Activated T-cell treated with anti-CD3 and anti-CD28 coated beads, Interleukin-2, amount 50 U/mL, for 24 hours (primary cell): Measurements from ENCODE around the gene CYB561.

Source experiments
- DNase-seq: peaks from one replicate; pipeline ENCODE4 v3.0.0-alpha.2; 2020
- H3K27ac Mint-ChIP-seq: 2 replicates; pipeline ENCODE4 v1.8.0; 2020; ENCODE audit warnings: mild to moderate bottlenecking, mixed read lengths
- H3K27me3 Mint-ChIP-seq: 2 replicates; pipeline ENCODE4 v1.8.0; 2020; ENCODE audit warnings: mixed read lengths
- H3K36me3 Mint-ChIP-seq: 2 replicates; pipeline ENCODE4 v1.8.0; 2020; ENCODE audit warnings: low read depth, mixed read lengths
- H3K4me1 Mint-ChIP-seq: 2 replicates; pipeline ENCODE4 v1.8.0; 2020; ENCODE audit warnings: low read depth, mixed read lengths
- H3K4me3 Mint-ChIP-seq: 2 replicates; pipeline ENCODE4 v1.8.0; 2020; ENCODE audit warnings: mild to moderate bottlenecking, moderate library complexity, mixed read lengths
- H3K9me3 Mint-ChIP-seq: 2 replicates; pipeline ENCODE4 v1.8.0; 2020; ENCODE audit warnings: mixed read lengths

CYB561 gene, protein sequence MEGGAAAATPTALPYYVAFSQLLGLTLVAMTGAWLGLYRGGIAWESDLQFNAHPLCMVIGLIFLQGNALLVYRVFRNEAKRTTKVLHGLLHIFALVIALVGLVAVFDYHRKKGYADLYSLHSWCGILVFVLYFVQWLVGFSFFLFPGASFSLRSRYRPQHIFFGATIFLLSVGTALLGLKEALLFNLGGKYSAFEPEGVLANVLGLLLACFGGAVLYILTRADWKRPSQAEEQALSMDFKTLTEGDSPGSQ

DNA sequence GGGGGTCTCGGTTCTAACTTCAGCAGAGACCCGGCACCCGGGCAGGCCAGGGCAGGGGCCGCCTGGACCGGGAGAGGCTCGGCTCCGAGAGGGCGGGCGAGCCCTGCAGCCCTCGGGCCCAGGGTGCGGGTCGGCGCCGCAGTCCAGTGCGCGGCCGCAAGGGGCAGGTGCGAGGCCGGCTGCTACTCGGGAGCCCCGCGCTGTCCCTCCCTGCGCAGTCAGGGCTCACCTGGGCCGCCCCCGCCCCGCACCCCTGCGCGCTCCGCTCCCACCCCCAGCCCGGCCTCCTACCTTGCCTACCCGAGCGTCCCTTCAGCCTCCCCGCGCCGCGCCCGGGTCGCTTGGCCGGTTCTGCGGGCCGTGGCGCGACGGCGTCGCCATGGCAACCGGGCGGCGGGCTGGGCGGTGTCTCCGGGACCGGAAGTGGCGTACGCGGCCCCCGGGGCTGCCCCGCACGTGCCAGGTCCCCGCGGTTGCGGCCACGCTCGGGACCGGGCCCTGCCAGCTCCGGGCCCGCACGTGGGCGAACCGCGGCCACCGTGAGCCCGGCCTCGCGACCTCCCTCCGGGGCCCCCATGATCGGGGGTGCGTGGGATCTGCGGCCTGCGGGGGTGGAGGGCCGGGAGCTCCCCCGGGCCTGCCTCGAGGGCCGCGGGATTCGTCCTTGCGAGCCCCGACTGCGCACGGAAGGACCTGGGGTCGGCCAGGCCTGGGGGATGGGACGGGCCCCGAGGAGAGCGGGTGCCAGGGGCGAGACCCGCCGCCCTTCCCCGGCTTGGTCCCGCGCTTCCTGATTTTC, at the start of gene CYB561:
TSS of gene CYB561 (minus strand) at position 353 of the 799 bp plus-strand sequence. CDS start 8,759 bp downstream, outside the sequence.
- Mint-ChIP-seq H3K9me3 (no peaks in the 10 kb centered on the region), H3K4me3 (peak within 1 kb of the TSS; percentile 63), H3K4me1 (peaks cover 28% of the 10 kb centered on the region), H3K27ac (peak within 1 kb of the TSS; percentile 84), H3K27me3 (peaks cover 3% of the 10 kb centered on the region), H3K36me3 (no peaks in the 10 kb centered on the region)
- DNase-seq = peak; percentile 87

DNA sequence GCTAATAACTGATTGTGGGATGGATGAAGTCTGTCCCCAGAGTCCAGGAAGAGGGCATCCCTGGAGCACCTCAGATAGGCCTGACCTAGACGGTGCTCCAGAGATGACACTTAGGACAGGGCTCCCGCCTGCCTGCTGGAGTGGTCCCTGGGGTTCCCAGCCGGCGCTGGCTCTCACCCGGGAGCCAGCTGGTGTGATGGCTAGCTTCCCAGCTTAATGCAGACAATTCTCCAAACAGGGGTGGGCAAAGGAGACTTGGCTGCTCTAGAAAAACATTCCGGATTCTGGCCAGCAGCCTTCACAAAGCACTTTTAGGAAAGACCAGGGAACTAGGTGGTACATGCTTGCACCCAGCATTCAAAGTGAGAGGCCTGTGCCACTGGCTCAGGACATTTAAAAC, 49.4 kb upstream of the CYB561 start:
- DNase-seq = no peak
- Mint-ChIP-seq H3K27ac (no peak overlapping the region), H3K9me3 (no peaks in the 10 kb centered on the region), H3K27me3 (no peaks in the 10 kb centered on the region), H3K4me3 (no peak overlapping the region), H3K4me1 (no peaks in the 10 kb centered on the region), H3K36me3 (no peaks in the 10 kb centered on the region)

DNA sequence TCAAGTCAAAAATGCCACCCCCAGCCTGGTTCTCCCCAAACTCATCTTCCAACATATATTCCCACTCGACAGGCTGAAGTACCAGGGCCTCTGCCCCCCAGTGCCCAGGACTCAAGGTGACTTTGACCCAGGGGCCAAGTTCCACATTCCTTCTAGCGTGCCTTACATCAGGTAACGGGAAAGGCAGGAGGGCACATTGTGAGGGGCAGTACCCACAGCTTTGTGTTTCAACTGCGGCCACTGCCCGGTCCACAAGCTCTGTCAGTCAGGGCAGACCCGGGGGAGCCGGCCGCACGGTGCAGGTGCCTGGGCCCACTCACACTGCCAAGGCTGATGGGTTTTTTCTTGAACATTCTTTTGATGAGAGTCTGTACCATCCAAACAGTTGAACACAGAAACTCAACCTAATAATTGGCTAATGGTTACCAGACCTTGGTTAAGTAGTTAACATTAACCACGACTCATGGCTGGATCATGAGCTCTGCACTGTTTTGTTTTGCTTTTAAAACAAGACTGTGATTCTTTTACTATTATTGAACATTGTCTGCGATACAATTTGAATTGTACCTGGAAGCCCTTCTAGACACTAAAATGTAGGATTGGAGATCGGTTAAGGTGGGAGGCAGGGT, 48.3 kb upstream of the CYB561 start:
- DNase-seq = no peak
- H3K9me3 Mint-ChIP-seq = no peaks in the 10 kb centered on the region
- no peak overlapping the region for H3K27ac Mint-ChIP-seq
- H3K4me1 Mint-ChIP-seq = no peaks in the 10 kb centered on the region
- H3K4me3 Mint-ChIP-seq = no peak overlapping the region
- no peaks in the 10 kb centered on the region for H3K36me3 Mint-ChIP-seq
- no peaks in the 10 kb centered on the region for H3K27me3 Mint-ChIP-seq

DNA sequence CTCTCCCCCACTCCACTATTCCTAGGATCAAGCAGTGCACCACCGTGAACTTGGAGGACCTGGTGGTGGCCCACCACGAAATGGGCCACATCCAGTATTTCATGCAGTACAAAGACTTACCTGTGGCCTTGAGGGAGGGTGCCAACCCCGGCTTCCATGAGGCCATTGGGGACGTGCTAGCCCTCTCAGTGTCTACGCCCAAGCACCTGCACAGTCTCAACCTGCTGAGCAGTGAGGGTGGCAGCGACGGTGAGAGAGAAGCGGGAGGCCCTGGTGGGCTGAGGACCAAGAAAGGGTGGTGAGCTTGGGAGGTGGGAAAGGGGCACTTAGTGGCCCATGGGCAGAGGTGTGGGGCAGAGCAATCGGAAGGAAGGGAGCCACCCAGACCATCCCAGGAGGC, 47.3 kb upstream of the CYB561 start:
- Mint-ChIP-seq H3K27me3 (no peaks in the 10 kb centered on the region), H3K9me3 (no peaks in the 10 kb centered on the region), H3K4me3 (no peak overlapping the region), H3K27ac (no peak overlapping the region), H3K4me1 (no peaks in the 10 kb centered on the region), H3K36me3 (no peaks in the 10 kb centered on the region)
- DNase-seq = no peak

DNA sequence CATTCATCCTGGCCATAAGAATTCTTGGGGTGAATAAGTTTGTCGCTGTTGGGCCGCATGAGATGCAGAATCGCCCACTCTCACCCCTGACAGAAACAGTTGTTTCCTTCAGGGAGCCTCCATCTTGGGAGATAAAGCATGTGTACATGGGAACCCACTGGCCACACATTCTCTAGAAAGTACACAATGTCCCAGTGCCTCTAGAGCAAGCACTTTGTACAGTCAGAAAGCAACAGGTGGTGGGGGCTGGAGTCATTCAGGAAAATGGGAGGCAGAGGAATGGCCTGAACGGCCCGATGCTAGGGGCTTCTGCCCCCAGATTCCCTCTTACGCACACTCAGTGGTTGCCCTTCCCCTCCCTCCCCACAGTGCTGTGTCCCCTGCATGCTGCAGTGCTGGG, 46.8 kb upstream of the CYB561 start:
- no peaks in the 10 kb centered on the region for H3K36me3 Mint-ChIP-seq
- DNase-seq = no peak
- H3K9me3 Mint-ChIP-seq = no peaks in the 10 kb centered on the region

DNA sequence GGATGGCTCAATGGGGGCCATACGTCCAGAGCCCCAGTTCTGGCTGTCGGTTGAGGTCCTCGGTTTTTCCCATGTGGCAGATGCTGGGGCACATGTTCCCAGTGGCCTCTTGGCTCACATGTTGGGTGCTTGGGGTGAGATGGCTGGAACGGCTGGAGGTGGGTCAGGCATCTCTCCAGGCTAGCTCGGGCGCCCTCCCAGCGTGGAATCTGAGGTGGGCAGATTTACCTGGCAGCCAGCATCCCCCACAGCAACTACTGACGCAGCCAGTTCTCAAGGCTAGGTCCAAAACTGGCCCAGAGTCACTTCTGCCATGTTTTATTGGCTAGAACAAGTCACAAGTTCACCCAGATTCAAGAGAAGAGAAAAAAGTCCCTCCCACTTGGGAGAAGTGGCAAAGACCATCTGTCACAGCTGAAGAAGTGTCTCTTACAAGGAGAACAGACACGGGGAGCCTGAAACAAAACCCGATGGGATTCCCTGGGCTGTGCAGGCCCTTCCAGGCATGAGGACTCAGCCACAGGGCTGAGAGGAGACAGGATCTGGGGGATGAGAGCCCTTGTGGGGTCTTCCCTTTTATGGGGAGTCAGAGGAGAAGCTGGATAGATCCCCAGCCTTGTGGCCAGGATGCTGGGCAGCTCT, 46.0 kb upstream of the CYB561 start:
- no peak for DNase-seq
- H3K4me1 Mint-ChIP-seq = no peaks in the 10 kb centered on the region
- H3K27ac Mint-ChIP-seq = no peak overlapping the region
- H3K9me3 Mint-ChIP-seq = no peaks in the 10 kb centered on the region
- no peak overlapping the region for H3K4me3 Mint-ChIP-seq
- no peaks in the 10 kb centered on the region for H3K27me3 Mint-ChIP-seq
- H3K36me3 Mint-ChIP-seq = no peaks in the 10 kb centered on the region

More for the DNA sequence above, 46.8 kb upstream of the CYB561 start:
- Mint-ChIP-seq H3K27me3 (no peaks in the 10 kb centered on the region), H3K4me1 (no peaks in the 10 kb centered on the region), H3K4me3 (no peak overlapping the region), H3K27ac (no peak overlapping the region)

DNA sequence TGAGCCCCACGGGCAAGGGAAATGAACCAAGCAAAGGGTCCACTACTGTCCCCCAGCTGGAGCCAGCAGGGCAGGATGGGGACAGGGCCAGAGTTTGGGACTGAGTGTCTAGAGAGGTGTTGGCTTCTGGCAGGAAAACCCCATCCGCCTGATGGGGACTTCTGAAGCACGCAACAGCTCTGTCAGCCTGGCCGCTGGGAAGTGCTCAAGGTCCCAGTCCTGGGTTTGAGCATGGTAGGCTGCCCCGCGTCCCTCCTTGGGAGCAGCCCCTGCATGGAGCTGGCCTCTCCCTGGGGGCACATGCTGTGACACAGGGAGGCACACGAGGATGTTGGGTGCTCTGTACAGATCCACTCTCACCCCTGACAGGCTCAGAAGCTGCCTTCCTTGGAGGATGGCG, 45.3 kb upstream of the CYB561 start:
- no peak overlapping the region for H3K4me3 Mint-ChIP-seq
- no peaks in the 10 kb centered on the region for H3K9me3 Mint-ChIP-seq
- DNase-seq = no peak
- no peak overlapping the region for H3K27ac Mint-ChIP-seq
- no peaks in the 10 kb centered on the region for H3K36me3 Mint-ChIP-seq
- no peaks in the 10 kb centered on the region for H3K27me3 Mint-ChIP-seq
- no peaks in the 10 kb centered on the region for H3K4me1 Mint-ChIP-seq

DNA sequence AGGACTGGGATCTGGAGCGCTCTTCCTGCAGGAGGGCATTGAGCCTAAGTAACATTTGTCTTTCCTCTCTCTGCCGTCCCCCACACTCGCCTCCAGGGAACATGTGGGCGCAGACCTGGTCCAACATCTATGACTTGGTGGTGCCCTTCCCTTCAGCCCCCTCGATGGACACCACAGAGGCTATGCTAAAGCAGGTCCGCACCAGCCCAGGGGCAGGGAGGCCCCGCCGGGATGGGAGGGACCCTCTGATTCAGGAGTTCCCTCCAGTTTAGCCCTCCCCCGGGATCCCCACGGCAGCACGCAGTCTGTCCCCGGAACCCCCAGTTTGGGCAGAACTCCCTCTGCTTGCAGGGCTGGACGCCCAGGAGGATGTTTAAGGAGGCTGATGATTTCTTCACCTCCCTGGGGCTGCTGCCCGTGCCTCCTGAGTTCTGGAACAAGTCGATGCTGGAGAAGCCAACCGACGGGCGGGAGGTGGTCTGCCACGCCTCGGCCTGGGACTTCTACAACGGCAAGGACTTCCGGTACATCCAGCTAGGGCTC, 44.8 kb upstream of the CYB561 start:
- no peaks in the 10 kb centered on the region for H3K4me1 Mint-ChIP-seq
- H3K27ac Mint-ChIP-seq = no peak overlapping the region
- H3K27me3 Mint-ChIP-seq = no peaks in the 10 kb centered on the region
- H3K36me3 Mint-ChIP-seq = no peaks in the 10 kb centered on the region
- no peak overlapping the region for H3K4me3 Mint-ChIP-seq
- DNase-seq = no peak
- no peaks in the 10 kb centered on the region for H3K9me3 Mint-ChIP-seq

DNA sequence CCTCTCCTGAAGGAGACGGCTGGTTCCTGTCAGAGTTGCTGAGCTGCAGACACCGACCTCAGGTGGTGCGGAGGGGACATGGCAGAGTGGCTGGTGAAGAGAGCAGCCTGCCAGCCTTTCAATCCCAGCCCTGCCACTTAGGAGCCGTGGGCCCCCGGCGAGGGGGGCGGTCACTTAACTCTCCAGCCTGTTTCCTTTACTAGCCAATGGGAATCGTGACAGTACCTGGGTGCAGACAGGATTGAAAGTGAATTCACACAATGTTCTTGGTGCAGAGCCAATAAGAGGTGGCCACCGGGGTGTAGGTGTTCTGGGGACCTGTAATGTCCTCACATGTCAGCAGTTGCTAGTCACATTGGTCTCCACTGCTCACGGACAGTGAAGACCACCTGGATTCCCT, 44.2 kb upstream of the CYB561 start:
- no peak overlapping the region for H3K4me3 Mint-ChIP-seq
- H3K4me1 Mint-ChIP-seq = no peaks in the 10 kb centered on the region

DNA sequence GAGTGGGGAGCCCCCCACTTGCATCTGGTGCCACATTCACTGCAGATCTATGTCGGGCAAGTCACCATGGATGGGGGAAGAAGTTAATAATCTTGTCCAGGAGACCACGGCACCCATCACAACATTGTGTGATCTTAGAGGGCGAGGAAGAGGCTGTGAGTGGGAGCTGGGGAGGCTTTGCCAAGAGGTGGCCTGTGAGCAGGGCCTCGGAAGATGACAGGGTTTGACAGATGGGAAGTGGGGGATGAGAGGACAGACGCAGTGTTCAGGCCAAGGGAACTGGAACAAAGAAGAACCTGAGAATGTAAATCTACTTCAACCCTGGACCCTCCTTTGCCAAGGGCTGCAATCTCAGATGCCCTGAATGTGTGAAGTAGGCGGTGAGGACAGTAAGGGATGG, 43.2 kb upstream of the CYB561 start:
- Mint-ChIP-seq H3K27ac (no peak overlapping the region), H3K4me1 (no peaks in the 10 kb centered on the region)

More for the DNA sequence above, 44.2 kb upstream of the CYB561 start:
- H3K9me3 Mint-ChIP-seq = no peaks in the 10 kb centered on the region
- H3K27me3 Mint-ChIP-seq = no peaks in the 10 kb centered on the region
- H3K27ac Mint-ChIP-seq = no peak overlapping the region
- no peaks in the 10 kb centered on the region for H3K36me3 Mint-ChIP-seq
- DNase-seq = no peak

DNA sequence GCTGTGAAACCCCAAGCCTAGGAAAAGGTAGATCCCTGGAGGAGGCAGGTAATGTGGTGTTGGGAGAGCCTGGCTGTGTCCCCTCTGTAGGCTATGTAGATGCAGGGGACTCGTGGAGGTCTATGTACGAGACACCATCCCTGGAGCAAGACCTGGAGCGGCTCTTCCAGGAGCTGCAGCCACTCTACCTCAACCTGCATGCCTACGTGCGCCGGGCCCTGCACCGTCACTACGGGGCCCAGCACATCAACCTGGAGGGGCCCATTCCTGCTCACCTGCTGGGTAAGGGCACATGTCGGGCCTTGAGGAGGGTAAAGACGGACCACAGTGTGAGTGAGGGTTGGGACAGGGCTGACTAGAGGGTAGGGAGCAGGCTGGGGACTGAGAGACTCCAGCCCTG, 42.7 kb upstream of the CYB561 start:
- H3K4me3 Mint-ChIP-seq = no peak overlapping the region
- H3K27me3 Mint-ChIP-seq = no peaks in the 10 kb centered on the region
- H3K9me3 Mint-ChIP-seq = no peaks in the 10 kb centered on the region
- no peaks in the 10 kb centered on the region for H3K36me3 Mint-ChIP-seq
- no peak for DNase-seq
- no peaks in the 10 kb centered on the region for H3K4me1 Mint-ChIP-seq
- no peak overlapping the region for H3K27ac Mint-ChIP-seq

More for the DNA sequence above, 43.2 kb upstream of the CYB561 start:
- no peaks in the 10 kb centered on the region for H3K9me3 Mint-ChIP-seq
- H3K4me3 Mint-ChIP-seq = no peak overlapping the region
- no peaks in the 10 kb centered on the region for H3K27me3 Mint-ChIP-seq
- DNase-seq = no peak
- H3K36me3 Mint-ChIP-seq = no peaks in the 10 kb centered on the region

DNA sequence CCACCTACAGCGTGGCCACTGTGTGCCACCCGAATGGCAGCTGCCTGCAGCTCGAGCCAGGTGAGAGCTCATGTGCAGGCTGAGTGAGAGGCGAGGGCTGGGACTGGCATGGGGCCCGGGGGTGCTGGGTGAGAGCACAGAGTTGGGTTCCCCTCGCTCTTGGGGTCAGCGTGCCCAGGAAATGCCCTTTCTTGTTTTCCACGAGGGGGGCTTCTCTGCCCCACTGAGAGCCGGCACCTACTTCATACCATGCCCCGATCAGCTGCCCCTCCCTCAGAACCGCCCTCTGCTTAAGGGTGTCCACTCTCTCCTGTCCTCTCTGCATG, 40.9 kb upstream of the CYB561 start:
- no peak for DNase-seq
- H3K4me3 Mint-ChIP-seq = no peak overlapping the region
- H3K27me3 Mint-ChIP-seq = no peaks in the 10 kb centered on the region
- no peaks in the 10 kb centered on the region for H3K9me3 Mint-ChIP-seq
- H3K36me3 Mint-ChIP-seq = no peaks in the 10 kb centered on the region
- no peak overlapping the region for H3K27ac Mint-ChIP-seq
- no peaks in the 10 kb centered on the region for H3K4me1 Mint-ChIP-seq

DNA sequence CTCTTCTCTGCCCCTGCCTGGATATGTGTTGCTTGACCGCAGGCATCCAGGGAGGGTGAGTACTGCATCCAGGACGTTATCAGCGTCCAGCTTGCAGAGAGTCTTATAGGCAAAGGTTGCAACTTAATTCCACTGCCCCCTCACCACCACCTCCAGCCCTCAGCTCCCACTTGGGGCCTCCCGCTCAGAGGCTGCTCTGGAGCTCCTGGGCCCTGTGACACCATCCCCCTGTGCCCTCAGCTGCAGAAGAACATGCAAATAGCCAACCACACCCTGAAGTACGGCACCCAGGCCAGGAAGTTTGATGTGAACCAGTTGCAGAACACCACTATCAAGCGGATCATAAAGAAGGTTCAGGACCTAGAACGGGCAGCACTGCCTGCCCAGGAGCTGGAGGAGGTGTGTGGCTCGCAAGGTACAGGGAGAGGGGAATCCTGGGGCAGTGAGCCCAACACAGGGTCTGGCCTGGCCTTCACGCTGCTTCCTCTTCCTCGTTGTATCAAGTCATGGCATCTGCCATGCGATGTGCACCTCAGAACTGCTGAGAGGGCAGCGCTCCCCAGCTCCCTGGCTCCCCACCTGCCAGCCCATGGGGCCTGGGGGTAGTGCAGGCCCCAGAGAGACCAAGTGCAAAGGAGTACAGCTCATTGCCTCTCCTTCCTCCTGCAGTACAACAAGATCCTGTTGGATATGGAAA, 40.4 kb upstream of the CYB561 start:
- Mint-ChIP-seq H3K27ac (no peak overlapping the region), H3K9me3 (no peaks in the 10 kb centered on the region), H3K36me3 (no peaks in the 10 kb centered on the region), H3K4me1 (no peaks in the 10 kb centered on the region), H3K4me3 (no peak overlapping the region), H3K27me3 (no peaks in the 10 kb centered on the region)
- DNase-seq = no peak
